G401.6 (cell line): ENCODE results near the gene GPX3.

ENCODE experiments used
- FAIRE-seq: peaks from 2 replicates; lab custom pipeline; 2012; peaks lifted over from hg19 to GRCh38; lab: Jason Lieb, UNC

Gene GPX3, protein sequence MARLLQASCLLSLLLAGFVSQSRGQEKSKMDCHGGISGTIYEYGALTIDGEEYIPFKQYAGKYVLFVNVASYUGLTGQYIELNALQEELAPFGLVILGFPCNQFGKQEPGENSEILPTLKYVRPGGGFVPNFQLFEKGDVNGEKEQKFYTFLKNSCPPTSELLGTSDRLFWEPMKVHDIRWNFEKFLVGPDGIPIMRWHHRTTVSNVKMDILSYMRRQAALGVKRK

DNA sequence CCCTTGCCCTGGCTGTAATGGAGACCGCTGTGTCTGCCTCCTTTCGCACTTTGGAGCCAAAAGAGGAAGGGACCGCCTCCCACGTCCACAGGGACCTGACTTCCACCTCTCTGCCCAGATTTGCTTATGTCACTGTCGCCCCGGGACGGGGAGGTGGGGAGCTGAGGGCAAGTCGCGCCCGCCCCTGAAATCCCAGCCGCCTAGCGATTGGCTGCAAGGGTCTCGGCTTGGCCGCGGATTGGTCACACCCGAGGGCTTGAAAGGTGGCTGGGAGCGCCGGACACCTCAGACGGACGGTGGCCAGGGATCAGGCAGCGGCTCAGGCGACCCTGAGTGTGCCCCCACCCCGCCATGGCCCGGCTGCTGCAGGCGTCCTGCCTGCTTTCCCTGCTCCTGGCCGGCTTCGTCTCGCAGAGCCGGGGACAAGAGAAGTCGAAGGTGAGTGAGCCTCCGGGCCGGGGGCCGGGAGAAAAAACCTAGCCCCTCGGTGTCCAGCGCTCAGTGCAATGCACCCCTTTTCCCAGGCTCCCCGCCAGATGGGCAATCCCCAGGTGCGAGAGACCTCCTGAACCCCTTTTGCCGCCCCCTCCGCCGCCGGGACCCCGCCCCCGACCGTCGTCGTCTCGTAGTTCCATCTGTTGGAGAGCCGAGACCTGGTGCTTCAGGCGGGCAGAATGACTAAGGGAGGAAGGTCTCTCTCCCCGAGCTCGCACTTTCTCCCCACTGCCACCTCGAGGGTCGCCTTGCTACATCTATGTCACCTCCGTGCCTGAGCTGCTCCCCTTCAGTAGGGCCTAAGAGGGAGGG is at the start of gene GPX3:
GPX3 (plus strand) TSS at position 288 of the 807 bp plus-strand sequence; CDS start at position 352, 64 bp downstream.
- no peak for FAIRE-seq

DNA sequence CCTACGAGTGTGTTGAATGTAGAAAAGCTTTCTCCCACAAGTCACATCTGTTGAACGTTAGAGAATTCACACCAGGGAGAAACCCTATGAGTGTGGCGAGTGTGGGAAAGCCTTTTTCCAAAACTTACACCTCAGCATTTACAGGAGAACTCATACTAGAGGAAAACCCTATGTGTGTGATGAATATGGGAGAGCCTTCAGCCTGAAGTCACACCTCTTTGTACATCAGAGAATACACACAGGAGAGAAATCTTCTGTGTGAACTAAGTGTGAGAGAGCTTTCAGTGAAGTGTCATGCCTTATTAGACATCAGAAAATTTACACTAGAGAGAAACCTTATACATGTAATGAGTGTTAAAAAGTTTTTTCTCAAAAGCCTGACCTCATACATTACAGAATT is 41.8 kb upstream of the GPX3 start:
- FAIRE-seq: no peak

- FAIRE-seq: no peak
Measured at GRCh38 chr5:150987746-150988145, 32.6 kb upstream of the GPX3 start.

DNA sequence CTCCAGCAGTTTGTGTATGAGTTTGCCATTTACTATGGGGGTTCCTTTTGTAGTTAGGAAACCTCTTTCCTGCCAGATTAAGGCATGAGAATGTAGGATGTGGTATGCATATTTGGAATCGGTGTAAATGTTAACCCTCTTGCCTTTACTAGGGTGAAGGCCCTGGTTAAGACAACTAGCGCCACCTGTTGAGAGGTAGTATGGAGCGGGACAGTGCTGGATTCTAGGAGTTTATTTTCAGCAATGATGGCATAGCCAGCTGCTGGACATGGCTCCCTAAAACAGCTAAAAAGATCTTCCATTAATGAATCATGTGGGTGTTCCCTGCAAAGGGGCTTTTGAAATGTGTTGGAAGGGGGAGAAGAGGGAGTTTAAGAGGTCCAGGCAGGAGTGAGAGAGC is 30.7 kb upstream of the GPX3 start:
- no peak for FAIRE-seq

DNA sequence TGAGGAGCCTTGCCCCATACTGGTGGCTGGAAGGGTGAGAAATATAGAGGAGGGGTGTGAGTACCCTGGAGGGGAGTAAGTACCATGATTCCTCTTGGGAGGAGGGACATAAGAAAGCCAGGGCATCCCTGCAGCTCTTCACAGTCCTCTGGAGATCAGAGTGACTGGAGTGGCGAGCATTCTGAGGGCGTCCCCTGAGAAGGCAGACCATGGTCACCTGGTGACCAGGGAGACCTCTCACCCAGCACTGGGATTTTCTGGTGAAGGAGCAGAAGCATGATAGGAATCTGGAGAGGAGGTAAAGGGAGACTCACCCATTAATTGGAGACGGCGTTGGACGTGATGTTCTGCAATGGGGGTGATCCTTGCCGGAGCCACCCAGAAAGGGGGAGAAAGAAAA is 27.7 kb upstream of the GPX3 start:
- no peak for FAIRE-seq

DNA sequence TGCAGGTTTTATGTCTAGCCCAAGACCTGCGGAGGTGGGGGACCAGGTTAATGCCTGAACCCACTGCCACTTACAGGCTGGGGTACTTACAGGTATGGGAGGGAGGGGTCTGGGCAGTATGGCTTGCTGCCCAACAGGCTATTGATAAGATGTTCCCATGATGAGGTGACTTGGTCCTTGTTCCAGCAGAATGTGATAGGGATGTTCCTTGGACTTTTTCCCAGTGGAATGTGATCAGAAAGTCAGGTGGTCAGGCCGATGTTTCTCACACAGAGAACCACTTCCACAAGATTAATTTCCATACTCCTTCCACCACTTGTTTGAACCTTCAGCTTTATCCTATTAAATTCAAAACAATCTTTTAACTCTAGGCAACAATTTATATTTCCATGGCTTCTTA is 27.0 kb upstream of the GPX3 start:
- no peak for FAIRE-seq

- no peak for FAIRE-seq
Measured at GRCh38 chr5:150993826-150994412, 26.5 kb upstream of the GPX3 start.

DNA sequence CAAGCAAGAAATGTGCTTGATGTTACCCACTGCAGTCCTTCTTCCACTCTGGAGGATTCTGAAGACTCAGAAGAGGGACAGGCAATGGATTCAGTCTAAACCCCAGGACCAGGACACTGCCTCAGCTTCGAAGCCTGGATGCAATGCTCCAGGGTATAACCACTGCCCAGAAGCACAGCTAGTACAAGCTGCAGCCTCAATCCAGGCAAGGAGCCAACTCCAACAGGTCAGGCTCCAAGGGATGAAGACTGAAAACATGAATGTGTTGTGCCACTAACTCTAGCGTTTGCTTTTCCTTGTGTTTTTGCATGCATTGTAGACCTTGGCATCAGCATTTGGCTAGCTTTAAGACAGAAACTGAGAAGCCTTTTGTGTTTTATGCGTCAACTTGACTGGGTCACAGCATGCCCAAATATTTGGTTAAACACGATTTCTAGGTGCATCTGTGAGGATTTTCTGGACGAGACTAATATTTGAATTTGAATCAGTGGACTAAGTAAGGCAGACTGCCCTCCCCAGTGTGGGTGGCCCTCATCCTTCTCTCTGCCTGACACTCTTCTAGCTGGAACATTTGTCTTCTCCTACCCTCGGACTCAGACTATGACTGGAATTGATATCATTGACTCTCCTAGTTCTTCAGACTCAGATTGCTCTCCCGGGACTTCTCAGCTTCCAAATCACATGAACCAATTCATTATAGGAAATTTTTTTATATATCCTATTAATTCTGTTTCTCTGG is 20.5 kb upstream of the GPX3 start:
- FAIRE-seq: no peak

GRCh38 chr5:151001436-151001835 is 19.0 kb upstream of the GPX3 start:
- no peak for FAIRE-seq

- no peak for FAIRE-seq
Measured at GRCh38 chr5:151002250-151002649, 18.1 kb upstream of the GPX3 start.

- no peak for FAIRE-seq
Measured at GRCh38 chr5:151002681-151003502, 17.5 kb upstream of the GPX3 start.

DNA sequence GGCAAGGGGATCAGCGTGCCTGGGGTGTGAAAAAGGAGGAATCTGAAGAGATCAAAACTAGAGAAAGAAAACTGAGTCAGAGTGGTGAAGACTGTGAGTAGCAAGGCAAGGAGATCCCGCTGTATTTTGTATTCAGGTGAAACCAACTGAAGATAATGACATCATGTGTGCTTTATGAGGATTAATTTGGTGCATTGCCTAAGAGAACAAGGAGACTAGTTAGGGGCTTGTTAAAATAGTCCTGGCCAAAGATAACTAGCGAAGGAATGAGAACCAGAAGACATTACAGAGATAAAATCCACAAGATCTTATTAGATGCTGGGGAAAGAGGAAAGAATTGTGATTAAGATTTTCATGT is 16.9 kb upstream of the GPX3 start:
- no peak for FAIRE-seq

- FAIRE-seq: no peak
Measured at GRCh38 chr5:151004499-151004898, 15.9 kb upstream of the GPX3 start.

GRCh38 chr5:151005187-151005949 is 15.0 kb upstream of the GPX3 start:
- no peak for FAIRE-seq

DNA sequence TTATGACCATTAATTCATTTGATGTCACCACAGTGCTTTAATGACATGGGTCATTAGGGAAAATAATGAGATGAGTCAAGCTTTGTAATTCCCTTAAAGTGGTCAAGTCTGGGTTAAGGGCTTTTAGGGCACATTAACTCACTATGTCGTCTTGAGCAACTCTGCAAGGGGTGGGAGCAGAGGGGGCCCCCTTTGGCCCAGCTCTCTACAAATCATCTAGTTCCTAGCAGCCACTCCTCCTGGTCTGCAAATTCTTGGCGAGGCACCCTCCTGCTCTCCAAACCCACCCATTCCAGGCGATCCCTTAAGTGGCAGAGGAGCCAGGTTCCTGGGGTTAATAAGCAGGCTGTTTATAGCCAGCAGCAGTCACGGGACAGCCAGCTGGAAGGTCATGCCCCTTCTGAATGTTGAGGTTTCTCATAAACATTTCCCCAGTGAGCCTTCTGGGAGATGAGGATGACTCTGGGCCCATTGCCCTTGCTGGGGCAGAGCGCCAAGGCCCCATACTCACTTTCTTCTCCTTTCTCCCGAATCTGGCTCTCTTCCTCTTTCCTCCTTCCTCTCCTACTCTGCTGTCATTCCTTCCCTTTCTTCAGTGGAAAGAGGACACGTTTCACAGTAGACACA is 14.3 kb upstream of the GPX3 start:
- no peak for FAIRE-seq

- FAIRE-seq: no peak
Measured at GRCh38 chr5:151006704-151007334, 13.6 kb upstream of the GPX3 start.

- FAIRE-seq: no peak
Measured at GRCh38 chr5:151007430-151008209, 12.8 kb upstream of the GPX3 start.

DNA sequence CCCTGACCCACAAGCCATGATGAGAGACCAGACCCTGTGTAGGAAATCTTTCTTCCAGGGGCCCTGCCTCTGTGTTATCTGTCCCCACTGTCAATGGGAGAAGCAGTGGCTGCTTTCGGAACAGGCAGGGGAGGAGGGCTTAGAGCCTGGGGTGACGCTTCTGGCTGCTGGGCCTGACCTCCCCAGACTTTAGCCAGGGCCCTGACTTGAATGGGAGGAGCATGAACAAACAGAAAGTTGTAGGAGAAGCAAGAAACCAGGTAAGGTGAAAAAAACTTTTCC is 12.2 kb upstream of the GPX3 start:
- FAIRE-seq: no peak

- FAIRE-seq: no peak
Measured at GRCh38 chr5:151008906-151009305, 11.5 kb upstream of the GPX3 start.

GRCh38 chr5:151012862-151013261 is 7.5 kb upstream of the GPX3 start:
- FAIRE-seq: no peak
